C4-2B (cell line): Measurements from ENCODE around the gene FOXP1.

Experiments
- CTCF ChIP-seq: fragments of 450-650 bp; conservative IDR thresholded peaks from 2 replicates; pipeline ENCODE4 v1.5.1; 2017; ENCODE audit warnings: mild to moderate bottlenecking
- ZFX ChIP-seq: fragments of 450-650 bp; IDR thresholded peaks from 2 replicates; pipeline ENCODE4 v1.6.1; 2017

DNA sequence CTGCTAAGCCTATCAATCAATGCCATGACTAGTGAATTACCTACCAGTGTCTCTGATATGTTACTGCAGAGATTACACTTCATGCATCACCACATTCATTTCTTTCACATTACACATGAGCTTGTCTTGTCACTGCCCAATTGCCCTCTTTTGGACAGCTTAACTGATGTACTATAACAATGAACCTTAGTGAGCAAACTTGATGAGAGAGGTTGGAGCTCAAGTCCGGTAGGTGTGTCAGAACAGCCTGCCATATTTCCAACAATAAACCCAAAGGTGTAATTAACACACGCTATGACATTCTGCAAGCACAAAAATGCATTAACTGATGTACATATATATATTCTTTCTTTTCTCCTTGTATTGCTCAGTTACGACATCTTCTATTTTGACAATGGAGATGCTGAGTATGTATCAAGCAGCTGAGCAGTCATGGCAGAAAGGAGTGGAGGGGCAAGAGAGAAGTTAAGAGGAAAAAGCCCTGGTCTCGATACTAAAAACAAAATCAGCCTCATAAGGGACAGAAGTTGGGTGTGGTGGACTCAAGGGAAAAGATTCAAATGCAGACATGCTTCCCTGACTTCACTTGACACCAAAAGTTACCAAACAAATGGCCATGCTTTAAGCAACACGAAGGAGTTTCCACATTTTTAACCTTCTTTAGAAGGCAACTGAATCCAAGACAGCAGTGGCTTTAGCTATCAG is 538.2 kb downstream of the FOXP1 start:
- TF ChIP-seq CTCF (no peak), ZFX (no peak)
